CD4-positive, CD25-positive, alpha-beta regulatory T cell (primary cell): Measurements from ENCODE around the gene OSBP2. TPM values are rescaled to one million over a fixed set of nuclear protein-coding genes. Genes with fewer than 3 reads are reported as not detected.

Experiments
- ATAC-seq, 2 donors: fragments of 150-1000 bp; cut with Tn5 transposase; one replicate each; pipeline ENCODE4 v1.10.0; 2021; ENCODE audit warnings: low read depth in 2 of 2, moderate number of reproducible peaks in 2 of 2, moderate library complexity in 1 of 2
- DNase-seq, 3 donors: peaks; one replicate each; pipeline versions ENCODE4 v3.0.0 to v3.0.0-alpha.2; 2012 to 2022; ENCODE audit warnings: mixed read lengths in 1 of 3
- H3K27ac ChIP-seq: one replicate; pipeline ENCODE4 v1.7.0; 2013; ENCODE audit warnings: mild to moderate bottlenecking, low read length; ENCODE audit not compliant: insufficient read depth, poor library complexity, severe bottlenecking
- H3K27me3 ChIP-seq: one replicate; pipeline ENCODE4 v1.7.0; 2013; ENCODE audit warnings: low read length; ENCODE audit not compliant: control insufficient read depth, insufficient read depth
- H3K36me3 ChIP-seq: one replicate; pipeline ENCODE4 v1.7.0; 2013; ENCODE audit warnings: mild to moderate bottlenecking, low read length, moderate library complexity; ENCODE audit not compliant: control insufficient read depth, insufficient read depth
- H3K4me1 ChIP-seq: 2 replicates; pipeline ENCODE4 v1.7.0; 2013; ENCODE audit warnings: mild to moderate bottlenecking, low read length; ENCODE audit not compliant: insufficient read depth, control insufficient read depth, poor library complexity, severe bottlenecking
- H3K4me3 ChIP-seq: one replicate; pipeline ENCODE4 v1.7.0; 2013; ENCODE audit warnings: low read depth, mild to moderate bottlenecking, low read length, moderate library complexity
- H3K9me3 ChIP-seq, 2 experiments: 1 replicate in 1 of 2; 2 replicates in 1 of 2; pipeline ENCODE4 v1.7.0; 2013; ENCODE audit warnings: low read length in 2 of 2, mild to moderate bottlenecking in 1 of 2, moderate library complexity in 1 of 2; ENCODE audit not compliant: control insufficient read depth in 2 of 2
- H3K27ac Mint-ChIP-seq, 3 donors: one replicate each; pipeline ENCODE4 v1.8.0; 2020 to 2022; ENCODE audit warnings: mild to moderate bottlenecking in 3 of 3, mixed read lengths in 3 of 3, moderate library complexity in 2 of 3
- H3K27me3 Mint-ChIP-seq: one replicate; pipeline ENCODE4 v1.8.0; 2022; ENCODE audit warnings: mild to moderate bottlenecking, mixed read lengths
- H3K36me3 Mint-ChIP-seq: one replicate; pipeline ENCODE4 v1.8.0; 2020; ENCODE audit warnings: mixed read lengths
- H3K4me1 Mint-ChIP-seq, 4 donors: one replicate each; pipeline ENCODE4 v1.8.0; 2020 to 2022; ENCODE audit warnings: mixed read lengths in 4 of 4, mild to moderate bottlenecking in 1 of 4
- H3K4me3 Mint-ChIP-seq, 4 donors: one replicate each; pipeline ENCODE4 v1.8.0; 2020 to 2022; ENCODE audit warnings: mild to moderate bottlenecking in 4 of 4, mixed read lengths in 4 of 4, moderate library complexity in 3 of 4
- H3K9me3 Mint-ChIP-seq, 7 donors: one replicate each; pipeline ENCODE4 v1.8.0; 2020 to 2022; ENCODE audit warnings: mixed read lengths in 7 of 7, mild to moderate bottlenecking in 3 of 7, moderate library complexity in 2 of 7
- polyA plus RNA-seq, 4 donors: library from polyadenylated mRNA; unstranded; fragments of 300-500 nt; fragmentation: Illumina TruSeq; gene quantifications; one replicate each; pipeline ENCODE4 v1.2.3, GENCODE V29; 2021
- total RNA-seq: library from RNA; stranded (reverse); gene quantifications from one replicate; pipeline ENCODE4 v1.2.3, GENCODE V29; 2022

OSBP2 gene
- total and polyA plus RNA-seq, 5 donors from 2014 or later: 0.86 to 9.9 (median 1.7) TPM

DNA sequence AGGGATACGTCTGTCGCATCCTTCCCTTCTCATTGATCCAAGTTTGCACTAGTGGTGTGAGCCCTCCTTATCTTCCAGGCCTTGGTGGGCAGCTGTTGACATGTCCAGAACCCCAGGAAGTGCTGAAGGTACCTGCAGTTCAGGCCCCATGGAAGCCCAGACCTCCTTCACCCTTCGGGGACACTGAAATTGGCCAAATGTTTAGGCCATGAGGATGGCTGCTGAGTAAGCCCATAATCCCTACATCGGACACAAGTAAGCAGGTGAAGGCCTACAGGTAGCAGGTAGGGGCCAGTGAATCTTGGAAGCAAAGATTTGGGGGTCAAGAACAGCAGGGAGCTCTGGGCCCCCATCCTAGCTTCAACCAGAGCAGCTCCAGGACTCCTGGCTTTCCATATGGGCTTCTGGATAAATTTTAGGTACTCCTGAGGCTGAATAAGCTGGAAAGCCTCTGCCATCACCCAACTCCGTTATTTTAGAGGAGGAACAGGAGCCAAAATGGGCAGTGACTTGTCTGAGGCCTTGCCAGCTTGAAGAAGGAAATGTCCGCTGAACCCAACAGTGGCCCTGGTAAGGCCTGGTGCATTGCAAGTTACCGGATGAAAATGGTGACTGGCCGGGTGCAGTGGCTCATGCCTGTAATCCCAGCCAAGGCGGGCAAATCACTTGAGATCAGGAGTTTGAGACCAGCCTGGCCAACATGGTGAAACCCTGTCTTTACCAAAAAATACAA lies 228.7 kb downstream of the OSBP2 start:
- no peak for ATAC-seq

GRCh38 chr22:30925667-30926066 lies 231.0 kb downstream of the OSBP2 start:
- H3K4me3 ChIP-seq: no peak overlapping the region
- peaks cover 55% of the 10 kb centered on the region for H3K36me3 ChIP-seq
- Mint-ChIP-seq H3K9me3 (no peaks in the 10 kb centered on the region), H3K27me3 (peaks cover 4% of the 10 kb centered on the region), H3K4me1 (peaks cover 5 to 25% (median 15%) of the 10 kb centered on the region in 4 donors), H3K27ac (peak overlapping the region in 1 of 3 donors; percentile 61), H3K36me3 (peaks cover 37% of the 10 kb centered on the region), H3K4me3 (no peak overlapping the region)
- ATAC-seq (no peak), DNase-seq (no peak)
- no peaks in the 10 kb centered on the region for H3K27me3 ChIP-seq
- no peaks in the 10 kb centered on the region for H3K9me3 ChIP-seq
- H3K27ac ChIP-seq: no peak overlapping the region
- H3K4me1 ChIP-seq: peaks cover 9% of the 10 kb centered on the region

More for the DNA sequence above, 228.7 kb downstream of the OSBP2 start:
- H3K36me3 Mint-ChIP-seq: peaks cover 26% of the 10 kb centered on the region
- H3K4me1 Mint-ChIP-seq: peaks cover 4 to 31% (median 15%) of the 10 kb centered on the region in 4 donors
- Histone ChIP-seq H3K36me3 (peaks cover 35% of the 10 kb centered on the region), H3K27me3 (no peaks in the 10 kb centered on the region), H3K4me1 (peaks cover 14% of the 10 kb centered on the region), H3K9me3 (no peaks in the 10 kb centered on the region), H3K27ac (no peak overlapping the region), H3K4me3 (no peak overlapping the region)
- no peak for DNase-seq
- peak overlapping the region in 2 of 3 donors; percentile 38 to 39 for H3K27ac Mint-ChIP-seq
- H3K4me3 Mint-ChIP-seq: peak overlapping the region in 1 of 4 donors; percentile 52
- no peaks in the 10 kb centered on the region for H3K9me3 Mint-ChIP-seq
- H3K27me3 Mint-ChIP-seq: peaks cover 4% of the 10 kb centered on the region

GRCh38 chr22:30926706-30927105 lies 232.0 kb downstream of the OSBP2 start:
- no peak overlapping the region for H3K4me3 Mint-ChIP-seq
- H3K27ac Mint-ChIP-seq: peak overlapping the region in 1 of 3 donors; percentile 68

GRCh38 chr22:30927806-30928205 lies 233.1 kb downstream of the OSBP2 start:
- H3K36me3 Mint-ChIP-seq: peaks cover 51% of the 10 kb centered on the region
- Histone ChIP-seq H3K9me3 (no peaks in the 10 kb centered on the region), H3K4me1 (peaks cover 4% of the 10 kb centered on the region), H3K27me3 (no peaks in the 10 kb centered on the region), H3K27ac (no peak overlapping the region), H3K4me3 (no peak overlapping the region), H3K36me3 (peaks cover 77% of the 10 kb centered on the region)
- no peak overlapping the region for H3K4me3 Mint-ChIP-seq
- ATAC-seq (no peak), DNase-seq (no peak)
- peaks cover 0 to 26% (median 19%) of the 10 kb centered on the region in 4 donors for H3K4me1 Mint-ChIP-seq
- H3K27me3 Mint-ChIP-seq: peaks cover 6% of the 10 kb centered on the region
- peak overlapping the region in 1 of 3 donors; percentile 71 for H3K27ac Mint-ChIP-seq
- no peaks in the 10 kb centered on the region for H3K9me3 Mint-ChIP-seq

More at GRCh38 chr22:30926706-30927105, 232.0 kb downstream of the OSBP2 start:
- ATAC-seq (no peak), DNase-seq (no peak)
- H3K4me1 ChIP-seq: peaks cover under 1% of the 10 kb centered on the region
- H3K36me3 ChIP-seq: peaks cover 66% of the 10 kb centered on the region
- Mint-ChIP-seq H3K9me3 (no peaks in the 10 kb centered on the region), H3K4me1 (peaks cover 0 to 25% (median 16%) of the 10 kb centered on the region in 4 donors), H3K27me3 (peaks cover 9% of the 10 kb centered on the region), H3K36me3 (peaks cover 46% of the 10 kb centered on the region)
- no peaks in the 10 kb centered on the region for H3K9me3 ChIP-seq
- no peak overlapping the region for H3K27ac ChIP-seq
- H3K27me3 ChIP-seq: no peaks in the 10 kb centered on the region
- H3K4me3 ChIP-seq: no peak overlapping the region

DNA sequence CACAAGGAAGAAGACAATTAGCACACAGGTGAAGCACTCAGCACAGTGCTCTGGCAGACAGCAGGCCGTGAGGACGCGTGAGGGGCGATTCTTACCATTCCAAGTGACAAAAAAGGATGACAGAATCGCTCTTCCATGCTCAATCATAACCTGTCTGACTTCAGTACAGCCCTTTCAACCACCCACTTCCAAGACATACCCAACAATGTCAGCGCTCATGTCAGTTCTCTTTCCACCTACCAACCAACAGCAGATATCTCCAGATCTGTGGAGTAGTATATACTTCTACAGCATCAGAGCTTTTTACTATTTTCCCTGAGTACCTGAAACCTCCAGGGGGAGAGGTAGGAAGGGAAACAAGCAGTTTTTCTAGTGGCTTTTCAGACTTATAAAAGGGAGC lies 233.7 kb downstream of the OSBP2 start:
- DNase-seq: no peak
- Histone ChIP-seq H3K9me3 (no peaks in the 10 kb centered on the region), H3K27ac (no peak overlapping the region), H3K4me3 (no peak overlapping the region), H3K36me3 (peaks cover 83% of the 10 kb centered on the region), H3K4me1 (peaks cover 4% of the 10 kb centered on the region), H3K27me3 (no peaks in the 10 kb centered on the region)
- no peak for ATAC-seq
- H3K4me1 Mint-ChIP-seq: peaks cover 0 to 28% (median 19%) of the 10 kb centered on the region in 4 donors
- H3K4me3 Mint-ChIP-seq: peak overlapping the region in 1 of 4 donors; percentile 12
- H3K27me3 Mint-ChIP-seq: peaks cover 6% of the 10 kb centered on the region
- H3K9me3 Mint-ChIP-seq: no peaks in the 10 kb centered on the region
- peaks cover 54% of the 10 kb centered on the region for H3K36me3 Mint-ChIP-seq
- no peak overlapping the region for H3K27ac Mint-ChIP-seq

GRCh38 chr22:30930228-30930627 lies 235.6 kb downstream of the OSBP2 start:
- ATAC-seq (no peak), DNase-seq (no peak)
- peaks cover 0 to 41% (median 24%) of the 10 kb centered on the region in 4 donors for H3K4me1 Mint-ChIP-seq
- Histone ChIP-seq H3K9me3 (no peaks in the 10 kb centered on the region), H3K4me1 (peaks cover 4% of the 10 kb centered on the region), H3K27me3 (no peaks in the 10 kb centered on the region), H3K36me3 (peaks cover 95% of the 10 kb centered on the region), H3K4me3 (no peak overlapping the region), H3K27ac (no peak overlapping the region)
- H3K4me3 Mint-ChIP-seq: no peak overlapping the region
- H3K27me3 Mint-ChIP-seq: peaks cover 6% of the 10 kb centered on the region
- no peaks in the 10 kb centered on the region for H3K9me3 Mint-ChIP-seq
- H3K36me3 Mint-ChIP-seq: peaks cover 58% of the 10 kb centered on the region
- peak overlapping the region; percentile 18 to 60 (median 35) for H3K27ac Mint-ChIP-seq

GRCh38 chr22:30931541-30932300 lies 237.0 kb downstream of the OSBP2 start:
- H3K27me3 ChIP-seq: no peaks in the 10 kb centered on the region
- H3K27ac Mint-ChIP-seq: peak overlapping the region; percentile 60 to 93 (median 88)
- peaks cover 97% of the 10 kb centered on the region for H3K36me3 ChIP-seq
- no peaks in the 10 kb centered on the region for H3K9me3 ChIP-seq
- no peaks in the 10 kb centered on the region for H3K9me3 Mint-ChIP-seq
- peaks cover 69% of the 10 kb centered on the region for H3K36me3 Mint-ChIP-seq
- peaks cover 4% of the 10 kb centered on the region for H3K4me1 ChIP-seq
- H3K27ac ChIP-seq: no peak overlapping the region
- DNase-seq: no peak
- no peak overlapping the region for H3K4me3 ChIP-seq
- H3K27me3 Mint-ChIP-seq: peaks cover 6% of the 10 kb centered on the region
- ATAC-seq: no peak
- H3K4me1 Mint-ChIP-seq: peaks cover 5 to 55% (median 33%) of the 10 kb centered on the region in 4 donors
- no peak overlapping the region for H3K4me3 Mint-ChIP-seq
